Measurements from ENCODE around the gene ASGR1. TPM values are rescaled to one million over a fixed set of nuclear protein-coding genes. Genes with fewer than 3 reads are reported as not detected.

ASGR1 gene
- total RNA-seq = 0.18 and 1.1 TPM in 2 replicates

GRCh38 chr17:7179317-7180254 lies at the start of gene ASGR1:
Gene ASGR1 (minus strand): TSS chr17:7179370. CDS start chr17:7178563, 807 bp downstream.

GRCh38 chr17:7219812-7220592 lies 40.8 kb upstream of the ASGR1 start, which contains the start of the genes ACADVL and DLG4:
Gene ACADVL (plus strand): TSS chr17:7219938. CDS start chr17:7219985, 47 bp downstream.
Gene DLG4 (minus strand): TSS chr17:7219836.

Other genes starting within 250 kb of the ASGR1 start
- not detected in 2 replicates for gene ALOX12, start 183.3 kb downstream of the ASGR1 start, total RNA-seq
- gene RNASEK, start 166.7 kb downstream of the ASGR1 start, total RNA-seq = 237 and 238 TPM in 2 replicates
- 0.90 and 4.7 TPM in 2 replicates for gene BCL6B, start 156.3 kb downstream of the ASGR1 start, total RNA-seq
- 0.90 and 1.1 TPM in 2 replicates for gene SLC16A13, start 143.4 kb downstream of the ASGR1 start, total RNA-seq
- not detected in 2 replicates for gene SLC16A11, start 135.3 kb downstream of the ASGR1 start, total RNA-seq
- gene CLEC10A, start 99.1 kb downstream of the ASGR1 start, total RNA-seq = not detected in 2 replicates
- not detected in 2 replicates for gene ASGR2, start 64.5 kb downstream of the ASGR1 start, total RNA-seq
- gene DLG4, start 40.5 kb upstream of the ASGR1 start, total RNA-seq = 17.3 and 17.7 TPM in 2 replicates
- gene ACADVL, start 40.6 kb upstream of the ASGR1 start, total RNA-seq = 559 and 643 TPM in 2 replicates
- gene DVL2, start 55.1 kb upstream of the ASGR1 start, total RNA-seq = 33.4 and 33.9 TPM in 2 replicates
- 41.3 and 81.2 TPM in 2 replicates for gene PHF23, start 60.1 kb upstream of the ASGR1 start, total RNA-seq
- 160 and 299 TPM in 2 replicates for gene GABARAP, start 63.1 kb upstream of the ASGR1 start, total RNA-seq
- gene CTDNEP1, start 72.4 kb upstream of the ASGR1 start, total RNA-seq = 65.3 and 66.3 TPM in 2 replicates
- gene ELP5, start 72.8 kb upstream of the ASGR1 start, total RNA-seq = 22.5 and 28.7 TPM in 2 replicates
- gene CLDN7, start 83.1 kb upstream of the ASGR1 start, total RNA-seq = 0.16 and 2.0 TPM in 2 replicates
- gene SLC2A4, start 102.3 kb upstream of the ASGR1 start, total RNA-seq = 0.18 TPM in 1 of 2 replicates, not detected in the other
- not detected in 2 replicates for gene YBX2, start 115.3 kb upstream of the ASGR1 start, total RNA-seq
- gene EIF5A, start 128.3 kb upstream of the ASGR1 start, total RNA-seq = 521 and 571 TPM in 2 replicates
- gene GPS2, start 136.0 kb upstream of the ASGR1 start, total RNA-seq = 35.7 and 67.1 TPM in 2 replicates
- gene NEURL4, start 150.0 kb upstream of the ASGR1 start, total RNA-seq = 10.8 and 15.7 TPM in 2 replicates
- not detected in 2 replicates for gene ACAP1, start 157.2 kb upstream of the ASGR1 start, total RNA-seq
- 14.9 and 20.6 TPM in 2 replicates for gene KCTD11, start 172.8 kb upstream of the ASGR1 start, total RNA-seq
- not detected in 2 replicates for gene TMEM95, start 175.8 kb upstream of the ASGR1 start, total RNA-seq
- gene TNK1, start 201.7 kb upstream of the ASGR1 start, total RNA-seq = under 0.01 and 0.18 TPM in 2 replicates
- 62.9 and 82.3 TPM in 2 replicates for gene PLSCR3, start 215.2 kb upstream of the ASGR1 start, total RNA-seq
- gene TMEM256, start 224.7 kb upstream of the ASGR1 start, total RNA-seq = 147 and 158 TPM in 2 replicates
- gene NLGN2, start 228.5 kb upstream of the ASGR1 start, total RNA-seq = 7.8 and 12.5 TPM in 2 replicates
- gene SPEM1, start 241.0 kb upstream of the ASGR1 start, total RNA-seq = not detected in 2 replicates
- gene SPEM2, start 246.2 kb upstream of the ASGR1 start, total RNA-seq = not detected in 2 replicates
- not detected in 2 replicates for gene SPEM3, start 249.5 kb upstream of the ASGR1 start, total RNA-seq

Measured in cardiac atrium fibroblast (primary cell).